Kidney (tissue), 14 donors: Measurements from ENCODE around the gene SLC51B. TPM values are rescaled to one million over a fixed set of nuclear protein-coding genes. Genes with fewer than 3 reads are reported as not detected.
"Not testable (repeated sequence)": the region's sequence is repeated elsewhere in the genome, so short reads cannot be mapped to it uniquely, and the experiment has no call there.

Source experiments
- DNase-seq, 5 donors: peaks; one replicate each; pipeline ENCODE4 v3.0.0-alpha.2; 2013 to 2020
- FAIRE-seq: peaks from 2 replicates; lab custom pipeline; 2012; peaks lifted over from hg19 to GRCh38; lab: Jason Lieb, UNC
- H3K27ac ChIP-seq, 2 donors: one replicate each; pipeline ENCODE4 v1.7.0; 2013; ENCODE audit warnings: low read depth in 2 of 2, low read length in 2 of 2, inconsistent platforms in 1 of 2
- H3K27me3 ChIP-seq: one replicate; pipeline ENCODE4 v1.7.1; 2013; ENCODE audit warnings: low read length, inconsistent platforms; ENCODE audit not compliant: control insufficient read depth, insufficient read depth
- H3K36me3 ChIP-seq, 3 donors: one replicate each; pipeline versions ENCODE4 v1.7.0 to v1.7.1; 2013; ENCODE audit warnings: low read length in 3 of 3, control low read depth in 1 of 3, inconsistent platforms in 1 of 3; ENCODE audit not compliant: insufficient read depth in 3 of 3, control insufficient read depth in 2 of 3
- H3K4me1 ChIP-seq, 3 donors: one replicate each; pipeline versions ENCODE4 v1.7.0 to v1.7.1; 2013; ENCODE audit warnings: low read length in 3 of 3, inconsistent platforms in 1 of 3, low read depth in 1 of 3; ENCODE audit not compliant: control insufficient read depth in 2 of 3, insufficient read depth in 2 of 3
- H3K4me3 ChIP-seq, 3 donors: one replicate each; pipeline versions ENCODE4 v1.7.0 to v1.8.1; 2013; ENCODE audit warnings: low read length in 3 of 3, control low read depth in 1 of 3, inconsistent platforms in 1 of 3
- H3K9ac ChIP-seq, 3 donors: one replicate each; pipeline versions ENCODE4 v1.7.0 to v1.7.1; 2013; ENCODE audit warnings: low read length in 3 of 3, control low read depth in 1 of 3, inconsistent platforms in 1 of 3
- H3K9me3 ChIP-seq, 3 donors: one replicate each; pipeline versions ENCODE4 v1.7.0 to v1.7.1; 2013; ENCODE audit warnings: low read length in 3 of 3, control low read depth in 1 of 3, inconsistent platforms in 1 of 3; ENCODE audit not compliant: control insufficient read depth in 2 of 3, insufficient read depth in 1 of 3
- intact Hi-C: fragments of 100-400 bp; cut with DNase I; formaldehyde crosslinking; loops from one replicate; pipeline ENCODE4 v1.11.1; 2022
- polyA plus RNA-seq: library from polyadenylated mRNA; stranded (reverse); fragments of 350-450 nt; fragmentation: Illumina TruSeq; extraction: RNeasy Lipid Tissue Mini Kit (QIAGEN cat#74804); gene quantifications from one replicate; pipeline ENCODE4 v1.2.3, GENCODE V29; 2014; ENCODE audit warnings: low read depth, low replicate concordance; ENCODE audit not compliant: insufficient read depth
- total RNA-seq: library from RNA; stranded (reverse); fragmentation: NEBNext Ultra II Directional; extraction: Animal tissue kit (Norgen Biotek cat#: 25700); gene quantifications from one replicate; pipeline ENCODE4 v1.2.1, GENCODE V29; 2021
- TF ChIP-seq, protein P1 (sequence below): IDR thresholded peaks from 3 replicates; pipeline ENCODE4 v1.5.1; 2012; ENCODE audit warnings: mild to moderate bottlenecking, moderate library complexity, borderline replicate concordance; ENCODE audit not compliant: insufficient read depth; ENCODE audit errors: extremely low read depth
- donor health status: control.
- donor health status: control.
- donor health status: control.
- donor health status: control.
- donor health status: control.
- donor health status: DM: yes; HTN: yes; CAD: no.
- donor health status: Normal renal cell carcinoma (clear cell type).

Gene SLC51B
- total and polyA plus RNA-seq, 2 donors from 2014 or later = 2.9 to 40.9 TPM

GRCh38 chr15:65091946-65092770 is 47.0 kb downstream of the SLC51B start:
- intact Hi-C loops = no loop called here
- Histone ChIP-seq H3K36me3 (no peaks in the 10 kb centered on the region), H3K27me3 (no peaks in the 10 kb centered on the region), H3K9ac (no peak overlapping the region), H3K4me1 (peaks cover 0 to 28% (median 18%) of the 10 kb centered on the region in 3 donors), H3K27ac (no peak overlapping the region), H3K9me3 (no peaks in the 10 kb centered on the region), H3K4me3 (no peak overlapping the region)
- DNase-seq (peak in 1 of 5 donors; percentile 31), FAIRE-seq (no peak)
- TF ChIP-seq, protein P1, sequence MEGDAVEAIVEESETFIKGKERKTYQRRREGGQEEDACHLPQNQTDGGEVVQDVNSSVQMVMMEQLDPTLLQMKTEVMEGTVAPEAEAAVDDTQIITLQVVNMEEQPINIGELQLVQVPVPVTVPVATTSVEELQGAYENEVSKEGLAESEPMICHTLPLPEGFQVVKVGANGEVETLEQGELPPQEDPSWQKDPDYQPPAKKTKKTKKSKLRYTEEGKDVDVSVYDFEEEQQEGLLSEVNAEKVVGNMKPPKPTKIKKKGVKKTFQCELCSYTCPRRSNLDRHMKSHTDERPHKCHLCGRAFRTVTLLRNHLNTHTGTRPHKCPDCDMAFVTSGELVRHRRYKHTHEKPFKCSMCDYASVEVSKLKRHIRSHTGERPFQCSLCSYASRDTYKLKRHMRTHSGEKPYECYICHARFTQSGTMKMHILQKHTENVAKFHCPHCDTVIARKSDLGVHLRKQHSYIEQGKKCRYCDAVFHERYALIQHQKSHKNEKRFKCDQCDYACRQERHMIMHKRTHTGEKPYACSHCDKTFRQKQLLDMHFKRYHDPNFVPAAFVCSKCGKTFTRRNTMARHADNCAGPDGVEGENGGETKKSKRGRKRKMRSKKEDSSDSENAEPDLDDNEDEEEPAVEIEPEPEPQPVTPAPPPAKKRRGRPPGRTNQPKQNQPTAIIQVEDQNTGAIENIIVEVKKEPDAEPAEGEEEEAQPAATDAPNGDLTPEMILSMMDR = no peak

GRCh38 chr15:65092911-65093792 is 48.0 kb downstream of the SLC51B start:
- H3K36me3 ChIP-seq = peaks cover 0 to 5% (median 0%) of the 10 kb centered on the region in 3 donors
- H3K4me1 ChIP-seq = peaks cover 0 to 20% (median 15%) of the 10 kb centered on the region in 3 donors
- H3K9ac ChIP-seq = no peak overlapping the region
- FAIRE-seq (no peak), DNase-seq (peak in 1 of 5 donors; percentile 34)
- H3K27me3 ChIP-seq = no peaks in the 10 kb centered on the region
- no peak overlapping the region for H3K27ac ChIP-seq
- H3K9me3 ChIP-seq = no peaks in the 10 kb centered on the region
- TF ChIP-seq, protein P1 = no peak
- H3K4me3 ChIP-seq = no peak overlapping the region
- intact Hi-C loops = no loop called here

DNA sequence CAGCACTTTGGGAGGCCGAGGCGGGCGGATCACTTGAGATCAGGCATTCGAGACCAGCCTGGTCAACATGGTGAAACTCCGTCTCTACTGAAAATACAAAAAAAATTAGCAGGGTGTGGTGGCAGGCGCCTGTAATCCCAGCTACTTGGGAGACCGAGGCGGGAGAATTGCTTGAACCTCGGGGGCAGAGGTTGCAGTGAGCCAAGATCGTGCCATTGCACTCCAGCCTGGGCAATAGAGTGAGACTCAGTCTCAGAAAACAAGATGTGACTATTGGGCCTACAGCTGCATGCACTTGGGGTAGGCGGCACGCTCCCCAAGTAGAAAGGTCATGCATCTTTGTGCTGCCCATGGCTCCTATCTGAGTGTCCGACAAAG is 48.6 kb downstream of the SLC51B start:
- H3K9ac ChIP-seq, H3K4me3 ChIP-seq, H3K9me3 ChIP-seq, FAIRE-seq, H3K27ac ChIP-seq, H3K27me3 ChIP-seq, H3K36me3 ChIP-seq, intact Hi-C loops: not testable (repeated sequence)
- DNase-seq = peak in 1 of 5 donors; percentile 11
- peaks cover 0 to 14% (median 14%) of the 10 kb centered on the region in 3 donors for H3K4me1 ChIP-seq
